ENCODE measurements around the gene BACH2.

GRCh38 chr6:90256698-90257485, 39.8 kb downstream of the BACH2 start:
- TF ChIP-seq, protein P1, sequence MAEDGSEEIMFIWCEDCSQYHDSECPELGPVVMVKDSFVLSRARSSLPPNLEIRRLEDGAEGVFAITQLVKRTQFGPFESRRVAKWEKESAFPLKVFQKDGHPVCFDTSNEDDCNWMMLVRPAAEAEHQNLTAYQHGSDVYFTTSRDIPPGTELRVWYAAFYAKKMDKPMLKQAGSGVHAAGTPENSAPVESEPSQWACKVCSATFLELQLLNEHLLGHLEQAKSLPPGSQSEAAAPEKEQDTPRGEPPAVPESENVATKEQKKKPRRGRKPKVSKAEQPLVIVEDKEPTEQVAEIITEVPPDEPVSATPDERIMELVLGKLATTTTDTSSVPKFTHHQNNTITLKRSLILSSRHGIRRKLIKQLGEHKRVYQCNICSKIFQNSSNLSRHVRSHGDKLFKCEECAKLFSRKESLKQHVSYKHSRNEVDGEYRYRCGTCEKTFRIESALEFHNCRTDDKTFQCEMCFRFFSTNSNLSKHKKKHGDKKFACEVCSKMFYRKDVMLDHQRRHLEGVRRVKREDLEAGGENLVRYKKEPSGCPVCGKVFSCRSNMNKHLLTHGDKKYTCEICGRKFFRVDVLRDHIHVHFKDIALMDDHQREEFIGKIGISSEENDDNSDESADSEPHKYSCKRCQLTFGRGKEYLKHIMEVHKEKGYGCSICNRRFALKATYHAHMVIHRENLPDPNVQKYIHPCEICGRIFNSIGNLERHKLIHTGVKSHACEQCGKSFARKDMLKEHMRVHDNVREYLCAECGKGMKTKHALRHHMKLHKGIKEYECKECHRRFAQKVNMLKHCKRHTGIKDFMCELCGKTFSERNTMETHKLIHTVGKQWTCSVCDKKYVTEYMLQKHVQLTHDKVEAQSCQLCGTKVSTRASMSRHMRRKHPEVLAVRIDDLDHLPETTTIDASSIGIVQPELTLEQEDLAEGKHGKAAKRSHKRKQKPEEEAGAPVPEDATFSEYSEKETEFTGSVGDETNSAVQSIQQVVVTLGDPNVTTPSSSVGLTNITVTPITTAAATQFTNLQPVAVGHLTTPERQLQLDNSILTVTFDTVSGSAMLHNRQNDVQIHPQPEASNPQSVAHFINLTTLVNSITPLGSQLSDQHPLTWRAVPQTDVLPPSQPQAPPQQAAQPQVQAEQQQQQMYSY (CRISPR knock-in tag; IDR thresholded peaks at IDR 0.05), result no peak
- TF ChIP-seq CTCF (IDR thresholded peaks at IDR 0.05 in 2 of 3, conservative IDR thresholded peaks at IDR 0.05 in 1 of 3; ENCODE audit: control insufficient read depth in 2 of 3, extremely low read depth in 1 of 3, insufficient read depth in 1 of 3, low read depth in 3 of 3, low read length in 3 of 3) (no peak), MAX (IDR thresholded peaks at IDR 0.05; ENCODE audit: low read depth, low read length) (no peak), E2F4 (IDR thresholded peaks at IDR 0.05; ENCODE audit: low read depth, low read length) (no peak), NR2C2 (IDR thresholded peaks at IDR 0.05; ENCODE audit: borderline replicate concordance, control insufficient read depth, insufficient read length, low read depth) (no peak), ZSCAN29 (IDR thresholded peaks at IDR 0.05) (no peak), POLR2A (IDR thresholded peaks at IDR 0.05; ENCODE audit: low read depth, low read length) (no peak)
